DMS153 treated with DMSO at 0.1 percent for 48 hours (cell line): ENCODE results near the gene SYNJ1.
"Not testable (repeated sequence)": the region's sequence is repeated elsewhere in the genome, so short reads cannot be mapped to it uniquely, and the experiment has no call there.

Experiments used
- DNase-seq: peaks from one replicate; lab custom pipeline; 2025; ENCODE audit not compliant: unreplicated experiment; lab: John Stamatoyannopoulos, UW

Gene SYNJ1

GRCh38 chr21:32626621-32627196 is 101.1 kb downstream of the SYNJ1 start:
- no peak for DNase-seq

- not testable (repeated sequence) for DNase-seq
These were observed 109.6 kb downstream of the SYNJ1 start for GRCh38 chr21:32618218-32618617.

- DNase-seq: no peak
These were observed 114.3 kb downstream of the SYNJ1 start for GRCh38 chr21:32613436-32614043.

- no peak for DNase-seq
These were observed 114.8 kb downstream of the SYNJ1 start for GRCh38 chr21:32612999-32613337.

GRCh38 chr21:32612075-32612998 is 115.5 kb downstream of the SYNJ1 start, which contains the start of gene CFAP298:
TSS of gene CFAP298 (minus strand) at chr21:32612377. CDS start at chr21:32612243, 134 bp downstream.
- peak; percentile 73 for DNase-seq

GRCh38 chr21:32611471-32611997 is 116.3 kb downstream of the SYNJ1 start:
- no peak for DNase-seq

GRCh38 chr21:32610940-32611339 is 116.9 kb downstream of the SYNJ1 start:
- not testable (repeated sequence) for DNase-seq

GRCh38 chr21:32608851-32609250 is 119.0 kb downstream of the SYNJ1 start:
- DNase-seq: no peak

GRCh38 chr21:32605469-32605868 is 122.3 kb downstream of the SYNJ1 start:
- DNase-seq: no peak

- DNase-seq: no peak
These were observed 123.3 kb downstream of the SYNJ1 start for GRCh38 chr21:32604464-32604863.

GRCh38 chr21:32603131-32603530 is 124.7 kb downstream of the SYNJ1 start:
- DNase-seq: no peak

- no peak for DNase-seq
These were observed 125.7 kb downstream of the SYNJ1 start for GRCh38 chr21:32602099-32602498.

GRCh38 chr21:32599526-32599925 is 128.3 kb downstream of the SYNJ1 start:
- DNase-seq: no peak

GRCh38 chr21:32599091-32599490 is 128.7 kb downstream of the SYNJ1 start:
- DNase-seq: no peak

GRCh38 chr21:32597205-32597604 is 130.6 kb downstream of the SYNJ1 start:
- no peak for DNase-seq

- no peak for DNase-seq
These were observed 132.4 kb downstream of the SYNJ1 start for GRCh38 chr21:32595431-32595830.

- DNase-seq: no peak
These were observed 134.1 kb downstream of the SYNJ1 start for GRCh38 chr21:32593690-32594089.

GRCh38 chr21:32592929-32593502 is 134.8 kb downstream of the SYNJ1 start:
- DNase-seq: no peak

GRCh38 chr21:32590130-32590529 is 137.7 kb downstream of the SYNJ1 start:
- no peak for DNase-seq

GRCh38 chr21:32587651-32588050 is 140.2 kb downstream of the SYNJ1 start:
- no peak for DNase-seq

- DNase-seq: no peak
These were observed 140.7 kb downstream of the SYNJ1 start for GRCh38 chr21:32587120-32587519.
